HG03460 (cell line): ENCODE data around the gene LMNA.
"Not testable (repeated sequence)": the region's sequence is repeated elsewhere in the genome, so short reads cannot be mapped to it uniquely, and the experiment has no call there.

ENCODE experiments used
- ATAC-seq: cut with Tn5 transposase; IDR thresholded peaks from one replicate; pipeline ENCODE4 v1.9.1; 2021; ENCODE audit not compliant: unreplicated experiment

LMNA gene

GRCh38 chr1:156104065-156104810, 10.3 kb upstream of the LMNA start:
- no peak for ATAC-seq

- ATAC-seq, result no peak
These were observed 9.4 kb upstream of the LMNA start for GRCh38 chr1:156104861-156105832.

- no peak for ATAC-seq
These were observed 7.7 kb upstream of the LMNA start for GRCh38 chr1:156106624-156107488.

GRCh38 chr1:156108057-156108456, 6.5 kb upstream of the LMNA start:
- ATAC-seq, result no peak

- ATAC-seq, result no peak
These were observed 5.8 kb upstream of the LMNA start for GRCh38 chr1:156108664-156109241.

- no peak for ATAC-seq
These were observed 4.3 kb upstream of the LMNA start for GRCh38 chr1:156110252-156110651.

- ATAC-seq, result no peak
These were observed 3.1 kb upstream of the LMNA start for GRCh38 chr1:156111355-156111962.

- ATAC-seq, result no peak
These were observed 2.0 kb upstream of the LMNA start for GRCh38 chr1:156112276-156113137.

GRCh38 chr1:156113282-156113950, 1.1 kb upstream of the LMNA start:
- no peak for ATAC-seq

GRCh38 chr1:156114919-156115513, 505 bp downstream of the LMNA start:
- ATAC-seq, result peak; percentile 3

- no peak for ATAC-seq
These were observed 1.2 kb downstream of the LMNA start for GRCh38 chr1:156115514-156116374.

- not testable (repeated sequence) for ATAC-seq
These were observed 2.2 kb downstream of the LMNA start for GRCh38 chr1:156116731-156117130.

- ATAC-seq, result no peak
These were observed 3.1 kb downstream of the LMNA start for GRCh38 chr1:156117414-156118176.

- no peak for ATAC-seq
These were observed 3.8 kb downstream of the LMNA start for GRCh38 chr1:156118177-156118868.

- no peak for ATAC-seq
These were observed 5.1 kb downstream of the LMNA start for GRCh38 chr1:156119503-156120209.
